ENCODE measurements around the gene TMC6. TPM values are rescaled to one million over a fixed set of nuclear protein-coding genes. Genes with fewer than 3 reads are reported as not detected.

TMC6 gene
- polyA plus RNA-seq, 1 of the 3 experiments (the other 2 are of a cell fraction): 5.5 TPM

GRCh38 chr17:78110363-78111015 lies 18.1 kb downstream of the TMC6 start:
- Histone ChIP-seq H2AFZ (ENCODE audit: low read depth) (no peak overlapping the region), H3K4me2 (no peak overlapping the region), H3K9ac (no peak overlapping the region), H3K27ac (ENCODE audit: low read depth in 2 of 2, low read length in 1 of 2) (no peak overlapping the region), H3K9me3 (no peaks in the 10 kb centered on the region), H3K4me3 (ENCODE audit: low read depth in 2 of 2, low read length in 1 of 2) (no peak overlapping the region), H3K36me3 (replicated peaks in 1 of 2; ENCODE audit: control insufficient read depth in 1 of 2, insufficient read depth in 2 of 2, low read length in 1 of 2) (peaks cover 4 to 16% of the 10 kb centered on the region in 2 experiments), H3K27me3 (ENCODE audit: insufficient read depth) (0 out of 2 replicates have a peak, but pooled peaks cover 6% of the 10 kb centered on the region), H3K79me2 (ENCODE audit: insufficient read depth) (no peaks in the 10 kb centered on the region), H3K9me2 (no peaks in the 10 kb centered on the region), H3F3A (replicated peaks; ENCODE audit: insufficient read depth) (peaks cover 9% of the 10 kb centered on the region), H4K20me1 (ENCODE audit: insufficient read depth) (no peaks in the 10 kb centered on the region), H3K4me1 (ENCODE audit: control insufficient read depth in 1 of 2, insufficient read depth in 2 of 2, low read depth in 1 of 2, low read length in 1 of 2) (peaks cover 0 to 8% of the 10 kb centered on the region in 2 experiments; a peak in 1 of 4 replicates)
- ChIA-PET POLR2A (no interaction called here), CTCF (interaction anchor here (0.9 to 10.9 kb wide), 12 partner anchors 9 to 311 kb away, joined by 3 to 131 read pairs (median 24); partner anchors contain the start of genes AFMID, SYNGR2, TK1 and TMC6)
- WGBS (ENCODE audit: low lambda C conversion rate): 92% methylated on average over 22 of the region's 22 CpGs
- TF ChIP-seq SMC3 (IDR thresholded peaks at IDR 0.05; ENCODE audit: low read depth, low read length) (no peak), GATA2 (CRISPR knock-in tag; IDR thresholded peaks at IDR 0.05) (no peak), ZBTB33 (IDR thresholded peaks at IDR 0.05; ENCODE audit: borderline replicate concordance, low read depth) (no peak), FOXM1 (IDR thresholded peaks at IDR 0.05; ENCODE audit: low read depth) (no peak), RXRA (IDR thresholded peaks at IDR 0.05; ENCODE audit: borderline replicate concordance, low read depth) (no peak), NRF1 (IDR thresholded peaks at IDR 0.05; ENCODE audit: low read depth, low read length) (no peak), SIN3A (IDR thresholded peaks at IDR 0.05; ENCODE audit: borderline replicate concordance, low read depth, low read length) (no peak), TCF12 (IDR thresholded peaks at IDR 0.05) (no peak), RCOR1 (IDR thresholded peaks at IDR 0.05; ENCODE audit: low read length) (no peak), MXI1 (IDR thresholded peaks at IDR 0.05; ENCODE audit: low read depth, low read length) (no peak), CHD2 (IDR thresholded peaks at IDR 0.05; ENCODE audit: low read length, partially characterized antibody) (no peak), FOXJ3 (CRISPR knock-in tag; IDR thresholded peaks at IDR 0.05) (no peak), FOSL2 (IDR thresholded peaks at IDR 0.05; ENCODE audit: borderline replicate concordance, low read depth) (no peak), MEF2A (IDR thresholded peaks at IDR 0.05; ENCODE audit: borderline replicate concordance, low read depth) (no peak), YY1 (IDR thresholded peaks at IDR 0.05; ENCODE audit: low read depth) (no peak), GABPA (IDR thresholded peaks at IDR 0.05; ENCODE audit: low read depth) (no peak), ELF1 (IDR thresholded peaks at IDR 0.05) (no peak), RAD21 (IDR thresholded peaks at IDR 0.05; ENCODE audit: low read length) (no peak)
- TF ChIP-seq, protein P1, sequence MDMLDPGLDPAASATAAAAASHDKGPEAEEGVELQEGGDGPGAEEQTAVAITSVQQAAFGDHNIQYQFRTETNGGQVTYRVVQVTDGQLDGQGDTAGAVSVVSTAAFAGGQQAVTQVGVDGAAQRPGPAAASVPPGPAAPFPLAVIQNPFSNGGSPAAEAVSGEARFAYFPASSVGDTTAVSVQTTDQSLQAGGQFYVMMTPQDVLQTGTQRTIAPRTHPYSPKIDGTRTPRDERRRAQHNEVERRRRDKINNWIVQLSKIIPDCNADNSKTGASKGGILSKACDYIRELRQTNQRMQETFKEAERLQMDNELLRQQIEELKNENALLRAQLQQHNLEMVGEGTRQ (IDR thresholded peaks at IDR 0.05; ENCODE audit: borderline replicate concordance, low read depth, low read length): no peak
- TF ChIP-seq, protein P2, sequence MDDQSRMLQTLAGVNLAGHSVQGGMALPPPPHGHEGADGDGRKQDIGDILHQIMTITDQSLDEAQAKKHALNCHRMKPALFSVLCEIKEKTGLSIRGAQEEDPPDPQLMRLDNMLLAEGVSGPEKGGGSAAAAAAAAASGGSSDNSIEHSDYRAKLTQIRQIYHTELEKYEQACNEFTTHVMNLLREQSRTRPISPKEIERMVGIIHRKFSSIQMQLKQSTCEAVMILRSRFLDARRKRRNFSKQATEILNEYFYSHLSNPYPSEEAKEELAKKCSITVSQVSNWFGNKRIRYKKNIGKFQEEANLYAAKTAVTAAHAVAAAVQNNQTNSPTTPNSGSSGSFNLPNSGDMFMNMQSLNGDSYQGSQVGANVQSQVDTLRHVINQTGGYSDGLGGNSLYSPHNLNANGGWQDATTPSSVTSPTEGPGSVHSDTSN (IDR thresholded peaks at IDR 0.05): no peak
- peak; percentile 44 for DNase-seq

Measured in SK-N-SH (cell line).